NCI-H2227 treated with DMSO at 0.1 percent for 48 hours (cell line): ENCODE results near the gene MAP7.
"Not testable (repeated sequence)": the region's sequence is repeated elsewhere in the genome, so short reads cannot be mapped to it uniquely, and the experiment has no call there.

Source experiments
- DNase-seq: peaks from one replicate; lab custom pipeline; 2025; lab: John Stamatoyannopoulos, UW

MAP7 gene

DNA sequence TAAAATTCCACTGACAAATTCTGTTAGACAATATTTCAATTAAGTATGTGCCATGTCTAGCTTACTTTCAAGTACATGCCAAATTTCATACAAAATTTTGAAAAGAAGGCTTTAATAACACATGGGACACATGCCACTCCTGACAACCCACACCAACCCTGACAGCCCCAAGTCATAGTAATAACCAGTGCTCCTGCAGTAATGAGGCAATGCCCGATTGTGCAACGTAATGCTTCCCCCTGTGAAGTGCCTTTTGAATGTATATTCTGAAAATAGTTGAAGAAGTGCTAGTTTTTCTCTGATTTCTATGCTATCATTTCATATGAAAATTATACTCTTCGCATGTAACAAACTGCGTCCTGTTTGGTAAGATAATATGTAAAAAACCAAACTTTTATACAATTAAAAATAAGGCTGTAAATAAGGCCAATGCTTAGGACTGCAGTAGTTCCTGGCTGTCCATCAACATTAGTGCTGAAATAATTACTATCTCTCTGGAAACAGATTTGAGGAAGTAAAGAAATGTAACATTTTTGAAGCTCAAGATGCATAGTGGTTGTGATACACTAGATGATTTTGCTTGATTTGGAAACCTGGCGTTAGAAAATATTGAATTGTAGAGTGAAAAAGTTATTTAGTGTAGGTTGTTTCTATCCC is 134.7 kb downstream of the MAP7 start:
- no peak for DNase-seq

DNA sequence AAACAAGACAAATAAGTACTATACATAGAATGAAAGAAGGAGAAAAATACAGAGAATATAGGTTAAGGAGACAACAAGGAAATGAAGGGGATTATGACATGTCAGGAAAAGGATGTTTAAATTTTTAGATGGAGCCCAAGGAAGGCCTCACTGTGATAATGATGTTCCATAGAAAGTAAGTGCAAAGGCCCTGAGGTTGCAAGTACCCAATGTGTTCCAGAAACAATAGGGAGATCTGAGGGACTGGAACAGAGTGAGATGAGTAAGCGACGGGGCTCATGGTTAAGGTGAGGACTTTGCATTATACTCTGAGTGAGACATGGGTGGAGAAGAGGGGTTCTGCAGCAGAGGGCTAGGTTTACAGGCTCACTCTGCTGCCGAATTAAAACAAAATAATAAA is 137.8 kb downstream of the MAP7 start:
- DNase-seq: no peak

DNA sequence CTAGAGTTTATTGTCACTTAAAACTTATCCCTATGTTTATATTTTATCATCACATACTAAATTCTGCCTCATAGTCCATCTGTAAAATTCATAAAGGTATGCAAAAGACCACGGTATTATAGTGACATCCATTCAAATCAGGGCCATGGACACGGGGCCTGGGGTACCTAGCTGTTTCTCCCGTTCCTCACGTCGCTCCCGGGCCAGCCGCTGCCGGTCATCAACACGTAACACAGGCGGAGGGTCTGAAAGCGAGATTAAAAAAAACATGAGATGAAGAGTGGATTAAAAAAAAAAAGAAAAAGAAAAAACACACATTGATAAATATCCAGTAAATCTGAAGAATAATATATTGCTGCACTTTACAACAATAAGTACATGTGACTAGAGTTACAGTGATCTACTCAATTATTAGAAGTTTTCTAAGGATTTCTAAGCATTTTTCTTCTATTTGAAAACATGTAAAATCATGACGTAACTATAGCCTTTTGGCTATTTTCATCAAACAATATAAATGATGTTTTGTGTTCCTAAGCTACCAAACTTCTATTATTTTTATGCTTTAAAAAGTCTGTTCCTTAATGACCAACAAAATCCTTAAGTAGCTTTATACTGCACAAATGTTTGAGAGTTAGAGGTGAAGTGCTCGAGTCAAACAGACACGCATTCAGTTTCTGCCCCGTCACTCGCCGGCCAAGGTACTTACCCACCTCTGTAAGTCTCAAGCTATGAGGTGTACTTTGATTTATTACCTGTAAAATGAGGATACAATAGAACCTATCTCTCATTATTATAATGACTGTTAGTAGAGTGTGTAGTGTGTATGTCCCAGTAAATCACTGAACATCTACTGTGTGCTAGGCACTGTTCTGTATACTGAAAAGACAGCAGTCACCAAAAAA is 138.5 kb downstream of the MAP7 start:
- no peak for DNase-seq

DNA sequence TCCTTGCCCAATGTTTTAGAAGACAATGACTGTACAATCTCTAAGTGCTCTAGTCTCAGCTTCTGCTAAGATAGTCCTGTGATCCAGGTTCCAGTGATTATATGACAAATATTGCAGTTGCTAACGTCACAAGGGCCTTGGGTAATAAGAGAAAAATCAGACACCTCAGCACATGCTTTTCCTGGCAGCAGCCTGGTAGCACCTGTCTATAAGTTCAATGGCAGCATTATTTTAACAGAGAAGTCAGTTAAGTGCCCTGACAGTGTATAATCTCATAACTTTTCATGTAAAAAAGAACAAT is 139.2 kb downstream of the MAP7 start:
- DNase-seq: no peak

DNA sequence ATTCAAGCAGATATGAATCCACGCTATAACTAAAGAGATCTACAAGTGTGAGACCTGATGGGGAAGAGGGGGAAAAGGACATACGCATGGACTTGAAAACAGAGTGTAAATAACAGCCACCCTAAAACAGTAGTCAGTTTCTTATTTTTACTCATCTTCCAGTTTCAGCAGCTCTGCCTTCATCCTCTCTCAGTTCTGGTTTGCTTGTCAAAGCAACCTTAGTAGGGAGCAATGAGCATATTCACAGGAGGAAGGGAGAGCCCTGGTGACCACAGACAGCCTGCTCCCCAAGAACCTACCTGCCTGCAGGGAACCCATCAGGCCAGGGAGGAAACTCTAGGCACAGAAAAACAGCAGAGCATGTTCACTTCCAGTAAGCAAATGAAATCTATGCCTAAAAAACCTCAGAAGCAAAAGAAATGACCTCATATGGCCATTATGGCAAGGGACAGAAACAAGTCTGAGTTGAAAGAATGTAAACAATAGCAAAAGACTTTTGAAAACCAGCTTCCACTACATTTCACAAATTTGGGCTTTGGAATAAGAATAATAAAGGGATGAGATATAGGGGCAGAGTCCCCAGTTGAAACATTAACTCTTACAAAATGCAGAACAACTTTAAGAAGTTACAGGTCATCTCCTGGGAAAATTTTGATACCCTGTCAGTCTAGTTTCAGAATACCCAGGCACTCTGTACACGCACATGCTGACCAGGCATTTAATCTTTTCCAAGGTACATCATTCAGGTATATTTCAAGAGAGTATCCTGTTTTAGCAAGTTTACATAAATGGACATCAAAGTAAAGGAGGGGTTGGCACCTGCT is 139.8 kb downstream of the MAP7 start:
- DNase-seq: no peak

DNA sequence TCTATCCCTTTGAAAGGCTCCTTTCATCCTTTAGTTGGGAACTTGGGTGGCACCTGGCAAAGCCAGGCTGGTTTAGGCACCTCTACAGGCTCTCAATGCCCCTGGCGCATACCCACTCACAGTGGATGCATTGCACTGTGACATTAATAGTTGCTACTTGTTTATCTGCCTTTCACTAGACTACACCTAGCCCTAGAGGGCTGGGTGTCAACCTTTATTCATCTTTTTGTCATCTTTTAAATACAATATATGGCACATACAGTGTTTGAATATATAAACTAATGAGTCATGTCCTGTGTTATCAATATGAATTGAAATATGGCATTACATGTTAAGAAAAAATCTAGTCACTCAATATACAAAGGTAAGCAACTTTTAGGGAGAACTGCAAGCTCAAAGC is 140.6 kb downstream of the MAP7 start:
- no peak for DNase-seq

DNA sequence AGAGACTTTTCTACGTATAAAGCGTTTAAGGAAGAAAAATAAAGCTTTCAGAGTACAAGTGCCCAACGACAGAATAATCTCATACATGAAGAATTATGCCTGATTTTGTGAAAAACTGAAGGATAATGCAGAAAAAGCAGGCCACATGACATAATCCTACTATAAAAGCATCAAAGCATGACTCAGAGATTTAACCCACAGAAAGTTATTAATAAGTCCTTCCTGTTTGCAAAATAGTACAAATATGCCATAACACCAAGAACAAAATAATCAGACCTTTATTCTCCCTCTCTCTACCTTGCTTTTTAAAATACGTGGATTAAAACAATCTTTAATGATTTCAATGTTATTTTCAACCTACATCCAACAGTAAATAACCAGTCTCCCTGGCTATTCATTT is 142.0 kb downstream of the MAP7 start:
- no peak for DNase-seq

DNA sequence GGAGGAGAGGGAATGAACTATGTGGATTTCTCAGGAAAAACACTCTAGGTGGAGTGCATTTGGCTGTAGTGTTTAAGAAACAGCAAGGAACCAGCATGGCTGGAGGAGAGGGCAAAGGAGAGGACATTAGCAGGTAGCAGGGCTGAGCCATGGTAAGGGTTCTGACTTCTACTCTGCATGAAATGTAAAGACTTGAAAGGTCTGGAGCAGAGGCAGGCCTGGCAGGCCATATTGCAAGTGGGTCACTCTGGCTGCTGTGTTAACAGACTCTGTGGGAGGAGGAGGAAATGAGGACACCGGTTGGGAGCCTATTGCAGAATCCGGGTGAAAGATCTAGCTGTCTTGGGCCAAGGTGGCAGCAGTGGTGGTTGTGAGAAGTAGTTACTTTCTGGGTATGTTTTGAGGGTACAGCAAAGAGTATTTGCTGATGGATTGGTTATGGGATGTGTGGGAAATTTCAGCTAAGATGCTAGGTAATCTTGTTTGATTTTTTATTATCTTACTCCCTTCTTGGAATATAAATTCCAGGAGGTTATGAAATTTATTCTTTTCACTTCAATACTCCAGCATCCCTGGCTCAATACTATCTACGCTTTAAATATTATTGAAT is 144.7 kb downstream of the MAP7 start:
- no peak for DNase-seq

DNA sequence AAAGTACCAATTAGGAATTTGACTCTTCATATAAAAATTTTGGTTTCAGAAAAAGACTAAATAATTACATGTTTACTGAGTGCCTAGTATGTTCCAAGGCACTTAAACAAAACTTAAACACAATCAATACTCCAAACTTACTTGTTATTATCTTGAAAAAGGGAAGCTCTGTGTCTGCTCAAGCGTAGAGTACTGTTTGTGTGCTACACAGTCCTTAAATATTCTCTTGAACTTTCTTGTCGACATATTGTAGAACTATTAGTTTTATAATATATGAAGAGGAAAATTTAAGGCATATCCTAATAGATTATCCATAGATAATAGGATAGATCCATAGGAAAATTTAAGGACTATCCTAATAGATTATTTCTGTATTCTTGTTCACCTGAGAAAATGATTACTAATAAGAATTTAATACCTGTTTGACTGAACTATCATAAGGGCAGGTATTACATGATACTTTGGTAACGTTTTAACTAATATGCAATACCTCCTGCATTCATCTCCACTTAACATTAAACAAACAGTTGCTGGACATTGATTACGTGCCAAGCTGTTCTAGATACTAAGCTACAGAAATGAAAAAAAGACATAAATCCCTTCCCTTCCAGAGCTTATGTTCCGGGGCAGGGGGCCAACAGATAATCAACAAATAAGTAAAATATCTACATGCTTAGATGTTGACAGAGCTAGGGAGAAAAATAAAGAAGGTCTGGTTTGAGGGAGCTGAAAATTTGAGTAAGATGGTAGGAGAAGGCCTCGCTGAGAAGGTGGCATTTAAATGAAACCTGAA is 145.4 kb downstream of the MAP7 start:
- DNase-seq: no peak

DNA sequence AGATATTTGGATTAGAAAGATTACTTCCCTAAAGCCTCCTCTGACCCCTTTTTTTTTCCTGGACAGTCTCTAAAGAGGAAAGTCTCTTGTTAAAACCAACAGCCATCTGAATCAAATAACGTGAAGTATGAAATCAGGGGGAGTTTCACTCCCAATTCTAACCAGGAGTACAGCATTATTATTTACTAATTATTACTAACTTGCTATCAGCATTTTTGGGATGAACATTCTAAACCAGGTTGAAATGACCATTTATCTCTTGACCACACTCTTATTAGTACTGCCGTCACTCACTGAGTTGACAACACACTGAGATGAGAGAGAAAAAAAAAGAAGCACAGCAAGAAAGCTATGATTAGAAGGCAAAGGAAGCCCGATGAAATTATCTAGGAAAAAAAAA is 146.2 kb downstream of the MAP7 start:
- peak; percentile 22 for DNase-seq

DNA sequence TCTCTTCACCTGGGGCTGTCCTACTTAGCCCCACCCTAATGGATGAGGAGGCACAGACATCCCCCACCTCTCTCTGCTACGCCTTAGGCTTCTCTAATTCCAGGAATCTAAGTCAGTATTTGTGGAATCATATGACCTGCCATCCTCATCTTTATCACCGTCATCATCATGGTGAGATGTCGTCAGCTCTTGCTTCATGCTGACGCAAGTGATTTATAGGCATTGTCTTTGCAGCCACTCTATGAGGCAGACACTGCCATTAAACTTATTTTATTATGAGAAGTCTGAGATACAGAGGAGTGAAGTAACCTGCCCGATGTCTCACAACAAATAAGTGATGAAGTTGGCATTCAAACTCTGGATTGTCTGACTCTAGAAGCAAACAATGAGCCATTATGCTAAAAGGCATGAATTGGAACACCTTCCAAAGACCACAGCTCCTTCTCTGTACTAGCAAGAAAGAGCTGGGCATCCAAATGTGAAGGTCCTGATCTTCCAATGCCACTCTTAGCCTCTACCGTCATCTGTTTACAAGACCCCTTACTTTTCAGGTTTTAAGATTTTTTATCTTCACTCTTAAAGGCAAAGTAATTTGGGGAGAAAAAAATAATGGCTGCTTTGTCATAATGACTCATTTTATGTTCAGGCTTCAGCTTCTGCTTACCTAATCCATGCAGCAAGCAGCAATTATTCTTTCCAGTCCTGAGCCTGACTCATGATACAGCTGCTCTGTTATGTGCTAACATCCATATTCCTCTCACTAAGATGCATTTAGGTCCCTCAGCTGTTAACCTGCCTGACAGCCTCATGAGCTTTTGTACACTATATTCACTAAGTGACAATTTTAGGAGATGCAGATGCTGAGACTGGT is 146.9 kb downstream of the MAP7 start:
- peak; percentile 28 for DNase-seq

DNA sequence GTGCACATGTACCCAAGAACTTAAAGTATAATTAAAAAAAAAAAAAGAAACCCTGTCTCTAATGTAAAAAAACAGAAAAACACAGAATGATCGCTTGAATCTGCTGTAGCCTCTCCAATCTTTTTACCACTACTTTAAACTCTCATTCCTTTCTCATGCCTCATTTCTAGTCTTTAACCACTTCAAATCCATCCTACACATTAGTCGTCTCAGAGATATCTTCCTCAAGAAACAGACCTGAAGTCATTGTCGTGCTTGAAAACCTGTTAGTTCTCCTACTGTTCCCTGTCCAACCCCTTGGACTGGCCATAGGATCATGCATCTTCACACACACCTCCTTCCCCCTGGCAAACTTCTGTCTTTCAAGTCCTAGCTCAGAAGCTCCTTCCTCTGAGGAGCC is 148.5 kb downstream of the MAP7 start:
- DNase-seq: no peak

DNA sequence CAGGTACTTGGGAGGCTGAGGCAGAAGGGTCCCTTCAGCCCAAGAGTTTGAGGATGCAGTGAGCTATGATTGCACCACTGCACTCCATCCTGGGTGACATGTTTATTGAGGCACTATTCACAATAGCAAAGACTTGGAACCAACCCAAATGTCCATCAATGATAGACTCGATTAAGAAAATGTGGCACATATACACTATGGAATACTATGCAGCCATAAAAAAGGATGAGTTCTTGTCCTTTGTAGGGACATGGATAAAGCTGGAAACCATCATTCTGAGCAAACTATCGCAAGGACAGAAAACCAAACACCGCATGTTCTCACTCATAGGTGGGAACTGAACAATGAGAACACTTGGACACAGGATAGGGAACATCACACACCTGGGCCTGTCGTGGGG is 149.0 kb downstream of the MAP7 start:
- not testable (repeated sequence) for DNase-seq

DNA sequence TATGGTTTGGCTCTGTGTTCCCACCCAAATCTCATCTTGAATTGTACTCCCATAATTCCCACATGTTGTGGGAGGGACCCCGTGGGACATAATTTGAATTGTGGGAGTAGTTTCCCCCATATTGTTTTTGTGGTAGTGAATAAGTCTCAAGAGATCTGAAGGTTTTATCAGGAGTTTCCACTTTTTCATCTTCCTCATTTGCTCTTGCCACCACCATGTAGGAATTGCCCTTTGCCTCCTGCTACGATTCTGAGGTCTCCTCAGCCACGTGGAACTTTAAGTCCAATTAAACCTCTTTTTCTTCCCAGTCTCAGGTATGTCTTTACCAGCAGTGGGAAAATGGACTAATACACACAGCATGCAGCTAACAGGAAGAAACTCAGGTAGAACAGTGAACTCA is 151.8 kb downstream of the MAP7 start:
- no peak for DNase-seq

DNA sequence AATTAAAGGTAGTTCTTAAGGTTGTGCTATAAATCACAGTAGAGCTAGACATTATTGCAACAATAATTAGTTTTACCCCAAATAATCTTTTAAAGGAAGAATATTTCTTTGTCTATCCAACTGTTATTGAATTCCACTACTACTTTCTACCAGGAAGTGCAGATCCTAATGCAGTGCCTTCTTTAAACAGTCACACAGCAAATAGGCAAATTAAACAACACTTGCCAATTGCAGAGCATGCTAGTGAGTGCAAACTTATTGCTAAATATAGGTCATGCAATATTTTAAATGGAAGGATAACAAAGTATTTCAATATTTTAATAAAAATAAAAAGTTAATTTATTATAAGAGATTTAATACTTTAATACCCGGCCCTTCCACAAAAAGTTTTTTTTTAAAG is 153.3 kb downstream of the MAP7 start:
- DNase-seq: no peak

DNA sequence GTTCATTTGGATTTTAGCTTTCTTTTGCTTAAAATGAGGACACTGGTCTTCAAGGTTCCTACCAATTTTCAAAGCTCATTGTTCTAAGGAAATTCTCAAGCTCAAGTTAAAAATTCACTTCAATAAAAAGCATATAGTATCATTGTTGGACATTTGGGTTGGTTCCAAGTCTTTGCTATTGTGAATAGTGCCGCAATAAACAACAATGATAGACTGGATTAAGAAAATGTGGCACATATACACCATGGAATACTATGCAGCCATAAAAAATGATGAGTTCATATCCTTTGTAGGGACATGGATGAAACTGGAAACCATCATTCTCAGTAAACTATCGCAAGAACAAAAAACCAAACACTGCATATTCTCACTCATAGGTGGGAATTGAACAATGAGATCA is 159.3 kb downstream of the MAP7 start:
- DNase-seq: not testable (repeated sequence)

DNA sequence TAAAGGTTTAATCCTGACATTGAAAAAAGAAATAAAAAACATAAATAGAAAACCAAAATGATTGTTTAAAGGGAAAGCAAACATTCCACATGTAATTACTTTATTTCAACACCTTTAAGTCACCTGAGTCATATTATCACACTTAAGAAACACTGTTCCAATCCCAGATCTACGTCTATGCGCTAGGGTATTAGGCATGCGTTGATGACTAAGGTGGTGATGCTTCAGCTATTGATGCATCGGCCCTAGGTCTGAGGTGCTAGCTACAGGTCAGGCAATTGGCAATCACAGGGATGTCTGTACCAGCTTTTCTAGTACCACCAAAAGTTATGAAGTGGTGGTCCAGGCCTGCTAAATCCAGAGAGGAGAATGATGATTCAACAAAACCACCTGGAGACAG is 162.9 kb downstream of the MAP7 start:
- DNase-seq: no peak

DNA sequence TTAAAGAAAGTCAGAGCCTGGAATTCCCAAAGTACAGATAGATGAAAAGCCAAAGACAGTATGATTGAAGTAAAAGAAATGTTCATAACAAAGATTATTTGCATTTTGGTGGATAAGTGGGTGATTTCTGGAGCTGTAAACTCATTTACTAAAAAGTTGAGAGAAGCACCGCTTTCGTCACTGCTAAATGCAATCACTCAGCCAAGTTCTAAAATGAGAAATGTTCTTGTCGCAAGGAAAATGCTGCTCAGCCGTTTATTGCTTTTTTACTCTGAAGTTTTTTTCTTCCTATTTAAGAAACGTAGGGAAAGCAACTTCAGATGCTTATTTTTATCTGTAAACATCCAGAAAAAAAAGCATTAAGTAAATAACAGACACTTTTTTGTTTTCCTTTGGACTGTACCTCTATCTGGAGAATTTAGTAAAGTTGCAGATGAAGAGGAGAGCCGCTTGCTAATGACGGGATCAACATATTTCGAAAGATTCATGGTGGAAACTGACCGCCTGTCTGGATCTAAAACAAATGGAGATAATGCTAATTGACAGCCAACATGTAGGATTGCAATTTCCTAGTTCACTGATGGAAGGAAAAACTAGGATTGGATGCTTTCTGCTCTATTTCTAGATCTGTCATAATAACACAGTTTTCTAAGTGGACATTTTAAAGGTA is 166.8 kb downstream of the MAP7 start:
- DNase-seq: no peak

DNA sequence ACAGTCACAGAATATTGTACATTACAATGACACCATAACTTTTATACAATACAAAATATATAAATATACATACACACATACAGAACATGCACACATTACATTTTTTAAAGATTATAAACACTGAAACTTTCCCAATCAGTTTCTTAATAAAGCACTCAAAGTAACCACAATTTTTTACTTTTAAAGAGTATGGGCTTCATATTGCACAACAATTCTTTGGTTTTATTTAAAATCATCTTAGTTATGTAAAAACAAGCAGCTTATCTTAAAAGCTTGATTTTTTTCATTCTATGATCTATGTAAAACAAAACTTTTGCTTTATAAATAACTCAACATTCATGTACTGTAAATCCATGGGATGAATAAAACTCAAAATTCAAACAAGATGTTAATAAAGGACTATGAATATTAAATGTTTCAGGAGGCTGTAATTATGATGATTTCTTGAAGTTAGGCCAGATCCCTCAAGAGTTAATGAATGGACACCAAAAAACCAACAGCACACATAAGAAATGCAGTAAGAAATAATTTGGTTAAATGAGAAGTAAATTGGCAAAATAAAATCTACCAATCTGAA is 167.5 kb downstream of the MAP7 start:
- DNase-seq: no peak

DNA sequence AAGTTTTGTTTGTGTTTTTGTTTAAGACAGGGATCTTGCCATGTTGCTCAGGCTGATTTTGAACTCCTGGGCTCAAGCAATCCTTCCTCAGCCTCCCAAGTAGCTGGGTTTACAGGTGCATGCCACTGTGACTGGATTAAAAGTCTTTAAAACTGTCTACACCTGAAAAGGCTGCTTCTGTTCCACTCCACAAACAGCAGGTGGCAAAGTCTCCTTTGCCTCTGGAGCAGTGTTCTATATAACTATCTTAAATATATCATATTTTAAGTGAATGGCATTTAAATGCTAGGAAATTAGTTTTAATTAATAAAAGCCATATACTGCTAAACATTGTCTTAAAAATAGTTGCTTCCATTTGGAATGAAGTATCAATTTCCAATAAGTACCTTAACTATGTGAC is 171.3 kb downstream of the MAP7 start:
- no peak for DNase-seq
